Caco-2 (cell line): Measurements from ENCODE around the gene PTPN14. TPM values are rescaled to one million over a fixed set of nuclear protein-coding genes. Genes with fewer than 3 reads are reported as not detected.

Experiments
- BruUV-seq: library from RNA; stranded (reverse); fragments of 400-500 nt; replicated peaks from 2 replicates; lab custom pipeline; 2021; lab: Mats Ljungman, UMichigan
- CTCF ChIA-PET: fragments of 300-600 bp; sonication (Branson Sonifier 250); formaldehyde crosslinking; loops from one replicate; lab custom pipeline; 2022; ENCODE audit warnings: antibody characterized with exemption; lab: Charles Lee
- POLR2A ChIA-PET: fragments of 300-600 bp; sonication (Branson Sonifier 250); formaldehyde crosslinking; loops from one replicate; lab custom pipeline; 2022; ENCODE audit warnings: antibody characterized with exemption; lab: Charles Lee
- DNase-seq, 2 experiments: peaks; one replicate each; pipeline versions ENCODE4 v3.0.0 to v3.0.0-alpha.2; 2020 to 2022
- H3K27me3 ChIP-seq: replicated peaks from 2 replicates; pipeline ENCODE4 v1.6.0; 2011; ENCODE audit warnings: low read length; ENCODE audit not compliant: control insufficient read depth, insufficient read depth
- H3K36me3 ChIP-seq: 2 replicates; pipeline ENCODE4 v1.5.1; 2011; ENCODE audit warnings: low read length; ENCODE audit not compliant: control insufficient read depth, insufficient read depth
- H3K4me1 ChIP-seq: fragments of 250-450 bp; sonication (Bioruptor Pico); 2 replicates; pipeline ENCODE4 v1.5.1; 2020; ENCODE audit warnings: mild to moderate bottlenecking
- H3K4me3 ChIP-seq: 2 replicates; pipeline ENCODE4 v1.5.1; 2011; ENCODE audit warnings: low read depth, mild to moderate bottlenecking, control low read depth, low read length
- H3K9me3 ChIP-seq: fragments of 250-450 bp; sonication (Bioruptor Pico); 2 replicates; pipeline ENCODE4 v1.5.1; 2020; ENCODE audit warnings: mild to moderate bottlenecking, moderate library complexity
- H3K27ac Mint-ChIP-seq: one replicate; pipeline ENCODE4 v1.8.0; 2022; ENCODE audit warnings: mixed read lengths; ENCODE audit not compliant: unreplicated experiment
- H3K27me3 Mint-ChIP-seq: one replicate; pipeline ENCODE4 v1.8.0; 2022; ENCODE audit warnings: mixed read lengths; ENCODE audit not compliant: insufficient read depth, unreplicated experiment
- H3K36me3 Mint-ChIP-seq: one replicate; pipeline ENCODE4 v1.8.0; 2022; ENCODE audit warnings: mild to moderate bottlenecking, mixed read lengths; ENCODE audit not compliant: insufficient read depth, unreplicated experiment
- H3K4me1 Mint-ChIP-seq: one replicate; pipeline ENCODE4 v1.8.0; 2022; ENCODE audit warnings: low read depth, mixed read lengths; ENCODE audit not compliant: unreplicated experiment
- H3K4me3 Mint-ChIP-seq: one replicate; pipeline ENCODE4 v1.8.0; 2022; ENCODE audit warnings: mild to moderate bottlenecking, moderate library complexity, mixed read lengths; ENCODE audit not compliant: unreplicated experiment
- H3K9me3 Mint-ChIP-seq: one replicate; pipeline ENCODE4 v1.8.0; 2022; ENCODE audit warnings: mixed read lengths; ENCODE audit not compliant: unreplicated experiment
- CTCF ChIP-seq, 2 experiments: fragments of 200-600 bp in 1 of 2; IDR thresholded peaks; 1 replicate in 1 of 2; 2 replicates in 1 of 2; pipeline versions ENCODE4 v1.5.1 to v1.8.0; 2011 to 2022; ENCODE audit warnings: antibody characterized with exemption in 1 of 2, control low read depth in 1 of 2, inconsistent platforms in 1 of 2, low read depth in 1 of 2, low read length in 1 of 2, mild to moderate bottlenecking in 1 of 2, moderate library complexity in 1 of 2; ENCODE audit not compliant: insufficient read depth in 1 of 2, severe bottlenecking in 1 of 2, unreplicated experiment in 1 of 2
- intact Hi-C: fragments of 100-400 bp; cut with micrococcal nuclease; formaldehyde crosslinking; loops from one replicate; pipeline ENCODE4 v1.10.0; 2022; ENCODE audit not compliant: unreplicated experiment
- total RNA-seq: library from RNA; stranded (reverse); gene quantifications from 2 replicates; pipeline ENCODE4 v1.2.3, GENCODE V29; 2022

Gene PTPN14
- total RNA-seq, 1 experiment from 2014 or later, result 103 TPM

DNA sequence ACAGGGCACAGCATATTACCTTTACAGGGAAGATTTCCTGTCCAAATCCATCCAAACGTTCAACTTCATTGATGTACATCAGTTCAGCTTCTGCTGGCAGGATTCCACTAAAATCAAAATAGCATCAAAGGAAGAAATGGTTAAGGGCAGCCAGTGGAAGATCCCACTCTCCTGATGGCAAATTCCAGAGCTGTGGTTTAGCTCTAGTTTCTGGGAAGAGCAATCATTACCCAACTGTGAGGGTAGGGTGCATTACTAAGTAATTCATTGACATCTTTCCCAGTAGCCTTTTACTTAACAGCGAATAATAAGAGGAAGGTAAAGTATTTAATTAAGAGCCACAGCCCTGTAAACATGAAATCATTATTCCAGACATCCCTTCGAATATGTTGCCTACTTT, 149.7 kb downstream of the PTPN14 start:
- no peak for DNase-seq
- H3K9me3 ChIP-seq, result no peaks in the 10 kb centered on the region
- intact Hi-C loops, result no loop called here
- no peak overlapping the region for H3K27ac Mint-ChIP-seq
- H3K4me3 Mint-ChIP-seq, result no peak overlapping the region
- H3K4me1 Mint-ChIP-seq, result peaks cover 15% of the 10 kb centered on the region
- CTCF ChIA-PET, result no interaction called here
- peaks cover 79% of the 10 kb centered on the region for H3K36me3 Mint-ChIP-seq
- H3K9me3 Mint-ChIP-seq, result no peaks in the 10 kb centered on the region
- no peak overlapping the region for H3K4me3 ChIP-seq
- H3K27me3 Mint-ChIP-seq, result no peaks in the 10 kb centered on the region
- BruUV-seq, result no TSS peak
- POLR2A ChIA-PET, result no interaction called here
- no peaks in the 10 kb centered on the region for H3K27me3 ChIP-seq
- H3K4me1 ChIP-seq, result peaks cover 28% of the 10 kb centered on the region
- TF ChIP-seq CTCF (IDR thresholded peaks at IDR 0.05; ENCODE audit: insufficient read depth in 1 of 2, low read depth in 1 of 2, low read length in 1 of 2, severe bottlenecking in 1 of 2, unreplicated experiment in 1 of 2), result no peak
- H3K36me3 ChIP-seq, result no peaks in the 10 kb centered on the region; the same call in 1 of the 2 replicates

DNA sequence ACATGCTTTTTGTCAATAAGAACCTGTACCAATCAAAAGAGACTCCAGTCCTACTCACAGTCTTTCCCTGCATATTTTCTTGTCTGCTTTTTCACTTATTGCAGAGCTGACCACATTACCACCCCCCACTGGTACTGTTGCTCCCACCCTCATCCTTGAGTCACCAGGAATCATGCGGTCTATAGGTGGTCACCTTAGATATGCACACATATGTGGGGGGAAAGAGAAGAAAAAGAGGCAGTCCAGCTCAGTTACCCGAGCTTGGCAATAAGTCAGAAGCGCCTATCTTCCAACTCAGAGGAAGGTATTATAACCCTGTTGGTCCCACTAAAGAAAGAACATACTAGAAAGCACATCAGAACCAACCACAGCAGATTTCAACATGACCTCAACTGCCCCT, 151.3 kb downstream of the PTPN14 start:
- no peaks in the 10 kb centered on the region for H3K9me3 ChIP-seq
- no peaks in the 10 kb centered on the region; the same call in 1 of the 2 replicates for H3K36me3 ChIP-seq
- ChIA-PET POLR2A (no interaction called here), CTCF (no interaction called here)
- Mint-ChIP-seq H3K9me3 (no peaks in the 10 kb centered on the region), H3K36me3 (peaks cover 92% of the 10 kb centered on the region), H3K27ac (no peak overlapping the region), H3K4me3 (no peak overlapping the region), H3K4me1 (peaks cover 18% of the 10 kb centered on the region), H3K27me3 (no peaks in the 10 kb centered on the region)
- intact Hi-C loops, result no loop called here
- TF ChIP-seq CTCF (IDR thresholded peaks at IDR 0.05; ENCODE audit: insufficient read depth in 1 of 2, low read depth in 1 of 2, low read length in 1 of 2, severe bottlenecking in 1 of 2, unreplicated experiment in 1 of 2), result no peak
- no TSS peak for BruUV-seq
- no peaks in the 10 kb centered on the region for H3K27me3 ChIP-seq
- H3K4me3 ChIP-seq, result no peak overlapping the region
- H3K4me1 ChIP-seq, result peaks cover 26% of the 10 kb centered on the region
- DNase-seq, result no peak

- Histone ChIP-seq H3K4me3 (no peak overlapping the region), H3K27me3 (no peaks in the 10 kb centered on the region), H3K9me3 (no peaks in the 10 kb centered on the region), H3K36me3 (no peaks in the 10 kb centered on the region; the same call in 1 of the 2 replicates), H3K4me1 (peaks cover 13% of the 10 kb centered on the region)
- H3K9me3 Mint-ChIP-seq, result no peaks in the 10 kb centered on the region
- no peak overlapping the region for H3K27ac Mint-ChIP-seq
- intact Hi-C loops, result no loop called here
- no TSS peak for BruUV-seq
- no peak for TF ChIP-seq CTCF (IDR thresholded peaks at IDR 0.05; ENCODE audit: insufficient read depth in 1 of 2, low read depth in 1 of 2, low read length in 1 of 2, severe bottlenecking in 1 of 2, unreplicated experiment in 1 of 2)
- H3K36me3 Mint-ChIP-seq, result peaks cover 95% of the 10 kb centered on the region
- DNase-seq, result no peak
- POLR2A ChIA-PET, result no interaction called here
- no peaks in the 10 kb centered on the region for H3K27me3 Mint-ChIP-seq
- peaks cover 7% of the 10 kb centered on the region for H3K4me1 Mint-ChIP-seq
- no peak overlapping the region for H3K4me3 Mint-ChIP-seq
- CTCF ChIA-PET, result no interaction called here
Measured at GRCh38 chr1:214398490-214398889, 152.9 kb downstream of the PTPN14 start.
